HG02970 (cell line): ENCODE results near the gene UVRAG.

Source experiments
- ATAC-seq: cut with Tn5 transposase; IDR thresholded peaks from one replicate; pipeline ENCODE4 v1.9.1; 2021; ENCODE audit warnings: mild to moderate bottlenecking, moderate library complexity, moderate number of reproducible peaks; ENCODE audit not compliant: unreplicated experiment, low FRiP score

The UVRAG gene

GRCh38 chr11:75783416-75784084 lies 31.5 kb upstream of the UVRAG start:
- ATAC-seq: no peak

GRCh38 chr11:75784085-75784478 lies 30.9 kb upstream of the UVRAG start:
- no peak for ATAC-seq

GRCh38 chr11:75784506-75784905 lies 30.5 kb upstream of the UVRAG start:
- no peak for ATAC-seq

DNA sequence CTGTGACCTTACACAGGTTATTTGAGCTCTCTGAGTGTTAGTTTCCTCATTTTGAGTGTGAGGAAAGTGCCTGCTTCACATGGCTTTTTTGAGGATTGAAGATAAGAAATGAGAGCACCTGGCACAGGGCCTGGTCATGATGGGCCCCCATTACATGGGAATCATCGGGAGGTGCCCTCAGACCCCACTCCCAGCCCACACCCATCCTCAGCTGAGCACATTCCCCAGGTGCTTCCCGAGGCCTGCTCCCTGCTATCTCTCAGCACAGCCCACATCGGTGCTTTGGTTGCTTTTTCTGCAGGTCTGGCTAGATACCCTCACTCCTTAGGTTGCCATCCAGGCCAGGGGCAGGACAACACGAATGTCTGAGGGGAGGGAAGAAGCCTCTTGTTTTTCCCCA lies 29.8 kb upstream of the UVRAG start:
- ATAC-seq: no peak

DNA sequence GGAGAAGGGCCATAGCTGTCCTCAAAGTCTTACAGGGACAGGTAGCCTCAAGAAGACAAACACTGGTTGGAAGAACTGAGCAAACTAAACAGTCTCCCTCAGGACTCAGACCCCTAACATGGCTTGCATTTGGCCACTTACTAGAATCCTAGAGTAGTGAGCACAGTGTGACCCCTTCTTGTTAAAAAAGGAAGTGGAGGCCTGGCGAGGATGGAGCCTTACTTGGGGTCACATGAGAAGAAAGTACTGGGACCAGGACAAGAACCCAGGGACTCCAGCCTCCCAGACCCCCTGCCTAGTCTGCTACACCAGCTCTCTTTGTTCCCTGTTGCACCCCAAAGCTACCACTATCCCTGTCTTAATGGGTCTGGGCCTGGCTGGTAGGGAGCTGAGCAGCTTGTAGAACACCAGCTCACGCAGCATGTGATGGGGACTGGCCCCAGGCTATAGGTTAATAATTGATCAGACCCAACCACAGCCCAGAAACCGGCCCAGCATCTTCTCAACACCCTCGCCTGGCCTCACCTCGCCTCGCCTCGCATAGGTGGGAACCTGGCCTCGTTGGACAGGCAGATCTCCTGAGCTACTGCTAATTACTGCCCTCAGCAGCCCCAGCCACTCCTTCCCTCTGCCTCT lies 28.8 kb upstream of the UVRAG start:
- no peak for ATAC-seq

DNA sequence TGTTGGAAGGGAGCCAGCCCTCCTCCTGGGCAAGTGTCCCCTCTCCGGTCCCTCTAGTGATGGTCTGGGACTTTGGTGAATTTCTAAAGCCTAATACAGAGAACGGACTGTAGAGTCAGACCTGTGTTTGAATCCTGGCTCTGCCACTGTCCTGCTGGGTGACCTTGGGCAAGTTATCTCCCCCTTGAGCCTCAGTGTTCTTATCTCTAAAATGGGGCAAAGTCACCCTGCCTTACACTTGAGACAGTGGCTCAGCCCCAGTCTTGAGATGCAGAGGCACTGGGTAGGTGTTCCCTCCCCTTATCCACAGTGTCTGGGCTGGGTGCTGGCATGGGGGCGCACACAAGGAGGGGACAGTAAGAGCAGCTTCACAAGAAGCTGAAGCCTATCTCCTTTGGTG lies 25.5 kb upstream of the UVRAG start:
- no peak for ATAC-seq

GRCh38 chr11:75790986-75791385 lies 24.0 kb upstream of the UVRAG start:
- ATAC-seq: no peak

- no peak for ATAC-seq
These were observed 22.8 kb upstream of the UVRAG start for GRCh38 chr11:75792127-75792731.

GRCh38 chr11:75792997-75793800 lies 21.8 kb upstream of the UVRAG start:
- no peak for ATAC-seq

- no peak for ATAC-seq
These were observed 21.0 kb upstream of the UVRAG start for GRCh38 chr11:75793966-75794365.

DNA sequence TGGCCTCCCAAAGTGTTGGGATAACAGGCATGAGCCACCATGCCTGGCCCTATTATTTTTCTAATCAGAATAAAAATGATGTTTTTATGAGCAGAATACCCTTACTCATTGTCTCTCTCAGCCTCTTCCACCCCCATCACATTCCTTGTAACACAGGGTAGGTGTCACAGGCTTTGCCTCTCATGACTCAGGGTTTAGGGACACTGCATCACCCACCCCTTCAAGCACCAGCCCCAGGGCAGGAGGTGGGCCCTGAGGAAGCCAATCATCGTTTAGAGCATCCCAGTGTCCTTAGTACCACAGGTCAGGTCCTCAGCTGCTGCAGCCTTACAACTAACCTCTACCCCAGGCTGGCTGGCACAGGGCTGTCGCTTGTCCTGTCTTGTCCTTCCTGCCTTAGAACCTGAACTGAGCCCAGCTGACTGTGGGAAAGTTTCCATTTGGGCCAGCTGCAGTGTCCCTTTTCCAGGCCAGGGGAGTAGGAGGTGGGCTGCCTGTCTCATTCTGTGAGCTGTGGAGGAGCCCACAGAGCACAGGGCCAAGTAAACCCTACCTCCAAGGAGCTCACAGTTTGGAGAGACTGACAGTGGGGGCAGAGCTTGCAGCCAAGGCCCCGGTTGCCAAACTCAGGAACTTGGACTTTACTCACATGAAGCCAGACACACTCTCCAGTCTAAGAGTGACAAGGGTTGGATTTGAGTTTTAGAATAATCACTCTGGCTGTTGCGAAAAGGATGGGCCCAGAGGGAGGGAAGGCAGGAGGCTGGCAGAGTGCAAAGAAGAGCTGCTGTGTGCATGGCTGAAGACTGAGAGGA lies 19.5 kb upstream of the UVRAG start:
- no peak for ATAC-seq

- ATAC-seq: no peak
These were observed 18.9 kb upstream of the UVRAG start for GRCh38 chr11:75796091-75796435.

GRCh38 chr11:75797116-75797515 lies 17.9 kb upstream of the UVRAG start:
- ATAC-seq: no peak

DNA sequence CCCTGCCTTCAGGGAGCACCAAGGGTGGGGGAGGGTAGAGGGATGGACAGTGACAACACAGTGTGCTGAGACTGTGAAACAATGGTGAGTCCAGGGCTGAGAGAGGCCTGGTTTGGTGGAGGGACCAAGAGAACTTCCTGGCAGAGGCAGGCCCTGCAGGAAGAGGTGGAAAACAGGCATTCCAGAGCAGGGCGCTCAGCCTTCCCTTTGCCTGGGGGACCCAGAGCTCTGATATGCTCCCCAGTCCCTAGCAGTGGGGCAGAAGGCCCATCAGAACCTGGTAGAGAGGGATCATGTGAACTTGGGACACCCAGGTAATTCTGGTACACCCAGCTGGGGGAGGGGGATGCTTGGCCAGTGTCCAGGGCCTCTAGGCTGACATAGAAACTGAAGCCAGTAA lies 17.2 kb upstream of the UVRAG start:
- ATAC-seq: no peak

DNA sequence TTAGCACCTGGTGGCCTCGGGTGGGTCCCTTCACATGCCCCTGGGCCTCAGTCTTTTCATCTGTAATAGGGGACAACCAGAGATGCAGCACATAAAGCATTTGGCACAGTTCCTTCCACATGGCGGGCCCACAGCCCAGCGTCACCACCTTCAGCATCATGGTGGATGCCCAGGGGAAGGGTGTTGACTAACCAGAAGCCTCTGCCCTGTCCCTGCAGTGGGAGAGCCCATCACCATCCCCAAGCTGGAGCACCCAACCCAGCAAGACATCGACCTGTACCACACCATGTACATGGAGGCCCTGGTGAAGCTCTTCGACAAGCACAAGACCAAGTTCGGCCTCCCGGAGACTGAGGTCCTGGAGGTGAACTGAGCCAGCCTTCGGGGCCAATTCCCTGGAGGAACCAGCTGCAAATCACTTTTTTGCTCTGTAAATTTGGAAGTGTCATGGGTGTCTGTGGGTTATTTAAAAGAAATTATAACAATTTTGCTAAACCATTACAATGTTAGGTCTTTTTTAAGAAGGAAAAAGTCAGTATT lies 14.8 kb upstream of the UVRAG start:
- ATAC-seq: no peak

GRCh38 chr11:75800728-75801361 lies 14.2 kb upstream of the UVRAG start:
- no peak for ATAC-seq

GRCh38 chr11:75801362-75802020 lies 13.5 kb upstream of the UVRAG start:
- no peak for ATAC-seq

DNA sequence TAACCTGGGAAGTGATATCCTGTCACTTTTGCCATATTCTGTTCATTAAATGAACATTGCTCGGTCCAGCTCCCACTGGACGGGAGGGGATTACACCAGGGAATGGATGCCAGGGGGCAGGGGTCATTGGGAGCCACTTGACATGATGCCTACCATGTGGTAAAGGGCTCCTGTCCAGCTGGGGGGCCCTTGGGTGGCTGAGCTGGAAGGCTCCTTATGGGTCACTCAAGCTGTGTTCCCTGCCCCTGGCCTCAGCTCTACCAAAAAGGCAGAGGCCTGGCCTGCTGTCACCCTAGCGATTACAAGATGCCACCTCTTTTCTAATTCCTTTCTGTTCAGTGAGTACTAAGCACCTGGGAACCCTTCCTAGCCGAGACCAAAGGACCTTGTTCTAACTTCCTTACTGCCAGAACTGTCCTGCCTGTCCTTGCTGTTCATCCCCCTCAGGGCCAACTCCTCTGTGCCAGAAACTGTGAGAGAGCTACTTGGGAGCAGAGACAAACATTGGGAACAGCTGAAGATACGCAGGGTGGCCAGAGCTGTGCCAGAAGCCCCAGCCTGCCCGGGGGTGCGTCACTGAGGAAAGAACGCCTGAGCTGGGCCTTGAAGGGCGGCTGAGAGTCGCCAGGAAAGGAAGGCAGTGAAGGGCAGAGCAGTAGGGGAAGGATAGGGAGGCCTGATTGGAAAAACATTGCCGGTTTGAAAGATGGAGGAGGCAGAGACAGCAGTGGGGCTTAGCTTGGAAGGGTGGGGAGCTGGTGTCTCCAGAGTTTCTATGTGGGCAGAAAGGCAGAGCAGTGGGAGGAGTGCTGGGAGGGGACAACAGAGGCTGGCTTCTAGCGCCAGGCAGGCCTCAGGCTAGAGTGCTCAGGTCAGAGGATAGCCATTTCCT lies 12.7 kb upstream of the UVRAG start:
- ATAC-seq: no peak
